Endothelial cell of umbilical vein (primary cell): ENCODE results near the gene KRT81. TPM values are rescaled to one million over a fixed set of nuclear protein-coding genes. Genes with fewer than 3 reads are reported as not detected.

Source experiments
- BruUV-seq: library from RNA; stranded (reverse); fragments of 400-500 nt; replicated peaks from 2 replicates; lab custom pipeline; 2021; lab: Mats Ljungman, UMichigan
- CTCF ChIA-PET: fragments of 300-600, 350-600 bp; sonication (Branson Sonifier 250); formaldehyde crosslinking; loops from one replicate; lab custom pipeline; 2021; ENCODE audit warnings: antibody characterized with exemption, inconsistent platforms; lab: Charles Lee
- POLR2A ChIA-PET: fragments of 300-600, 350-600 bp; sonication (Branson Sonifier 250); formaldehyde crosslinking; loops from one replicate; lab custom pipeline; 2021; ENCODE audit warnings: antibody characterized with exemption, inconsistent platforms; lab: Charles Lee
- DNase-seq: peaks from one replicate; pipeline ENCODE4 v3.0.0-alpha.2; 2011; ENCODE audit warnings: low read depth, low spot score
- FAIRE-seq: peaks from 2 replicates; lab custom pipeline; 2011; peaks lifted over from hg19 to GRCh38; lab: Jason Lieb, UNC
- H2AFZ ChIP-seq: 2 replicates; pipeline ENCODE4 v1.6.0; 2012; ENCODE audit warnings: low read depth, low read length, control low read depth, inconsistent platforms
- H3K27ac ChIP-seq: 2 replicates; pipeline ENCODE4 v1.5.1; 2011; ENCODE audit warnings: low read depth, mild to moderate bottlenecking, control low read depth, low read length, moderate library complexity; ENCODE audit not compliant: insufficient read depth
- H3K27me3 ChIP-seq, 2 experiments: 2 replicates each; pipeline versions ENCODE4 v1.6.0 to v1.6.1; 2011; ENCODE audit warnings: low read length in 2 of 2, mixed read lengths in 1 of 2; ENCODE audit not compliant: control insufficient read depth in 2 of 2, insufficient read depth in 2 of 2
- H3K36me3 ChIP-seq, 2 experiments: 2 replicates in 1 of 2; 3 replicates in 1 of 2; pipeline ENCODE4 v1.5.1; 2011; ENCODE audit warnings: low read length in 2 of 2, mild to moderate bottlenecking in 1 of 2, moderate library complexity in 1 of 2; ENCODE audit not compliant: control insufficient read depth in 2 of 2, insufficient read depth in 2 of 2; ENCODE audit errors: extremely low read depth in 1 of 2
- H3K4me1 ChIP-seq: 3 replicates; pipeline ENCODE4 v1.5.1; 2011; ENCODE audit warnings: mild to moderate bottlenecking, low read length; ENCODE audit not compliant: control insufficient read depth, insufficient read depth; ENCODE audit errors: extremely low read depth
- H3K4me2 ChIP-seq: 2 replicates; pipeline ENCODE4 v1.6.1; 2011; ENCODE audit warnings: low read length, control low read depth, mixed read lengths; ENCODE audit not compliant: insufficient read depth
- H3K4me3 ChIP-seq, 3 experiments: fragments of 200-600 bp in 1 of 3; sonication (generic), shearing (Covaris generic) in 1 of 3; replicated peaks in 1 of 3; 2 replicates each; pipeline ENCODE4 v1.5.1; 2011 to 2016; ENCODE audit warnings: control low read depth in 3 of 3, low read length in 3 of 3, mild to moderate bottlenecking in 2 of 3, inconsistent platforms in 1 of 3, low read depth in 1 of 3, moderate library complexity in 1 of 3; ENCODE audit not compliant: insufficient read depth in 1 of 3
- H3K79me2 ChIP-seq: 2 replicates; pipeline ENCODE4 v1.6.0; 2012; ENCODE audit warnings: low read length, inconsistent platforms; ENCODE audit not compliant: control insufficient read depth, insufficient read depth
- H3K9ac ChIP-seq: replicated peaks from 2 replicates; pipeline ENCODE3; 2011; ENCODE audit warnings: low read length, control low read depth; ENCODE audit not compliant: insufficient read depth; ENCODE audit errors: extremely low read depth
- H3K9me1 ChIP-seq: replicated peaks from 3 replicates; pipeline ENCODE4 v1.6.0; 2011; ENCODE audit warnings: mild to moderate bottlenecking, low read length; ENCODE audit not compliant: control insufficient read depth, insufficient read depth; ENCODE audit errors: extremely low read depth
- H3K9me3 ChIP-seq: replicated peaks from 2 replicates; pipeline ENCODE4 v1.5.1; 2012; ENCODE audit warnings: low read length, inconsistent platforms; ENCODE audit not compliant: control insufficient read depth, insufficient read depth
- H4K20me1 ChIP-seq: replicated peaks from 2 replicates; pipeline ENCODE3; 2011; ENCODE audit warnings: mild to moderate bottlenecking, low read length; ENCODE audit not compliant: control insufficient read depth, insufficient read depth; ENCODE audit errors: extremely low read depth
- EZH2 ChIP-seq: IDR thresholded peaks from 2 replicates; pipeline ENCODE4 v1.6.1; 2012; ENCODE audit warnings: borderline replicate concordance, low read depth, mild to moderate bottlenecking, moderate library complexity, low read length, inconsistent platforms; ENCODE audit not compliant: severe bottlenecking
- FOS ChIP-seq: IDR thresholded peaks from 2 replicates; pipeline ENCODE4 v1.6.1; 2011; ENCODE audit warnings: mild to moderate bottlenecking, low read length, moderate library complexity, borderline replicate concordance; ENCODE audit not compliant: insufficient read depth
- GATA2 ChIP-seq: IDR thresholded peaks from 2 replicates; pipeline ENCODE4 v1.7.0; 2011; ENCODE audit warnings: low read depth, mild to moderate bottlenecking, moderate library complexity, mixed read lengths, low read length; ENCODE audit not compliant: insufficient read length, insufficient read depth
- JUN ChIP-seq: IDR thresholded peaks from 2 replicates; pipeline ENCODE4 v1.6.1; 2011; ENCODE audit warnings: borderline replicate concordance, low read depth; ENCODE audit not compliant: insufficient read length, insufficient read depth
- MYC ChIP-seq: IDR thresholded peaks from one replicate; pipeline ENCODE4 v1.6.1; 2011; ENCODE audit warnings: mild to moderate bottlenecking, low read depth, low read length
- POLR2A ChIP-seq: IDR thresholded peaks from 2 replicates; pipeline ENCODE4 v1.6.1; 2012; ENCODE audit warnings: low read depth, mild to moderate bottlenecking, control low read depth, low read length
- POLR2AphosphoS5 ChIP-seq: IDR thresholded peaks from 2 replicates; pipeline ENCODE4 v1.6.1; 2012; ENCODE audit warnings: low read depth, mild to moderate bottlenecking, control low read depth, low read length, moderate library complexity; ENCODE audit not compliant: insufficient read depth
- dilution Hi-C: fragments of 300-500 bp; cut with MboI; formaldehyde crosslinking; loops from one replicate; pipeline ENCODE4 v1.15.0; 2019; ENCODE audit warnings: low sequenced_read_pairs; ENCODE audit not compliant: extremely low pct_ligation_motif_present
- intact Hi-C: fragments of 100-400 bp; cut with micrococcal nuclease; formaldehyde crosslinking; loops from one replicate; pipeline ENCODE4 v1.10.0; 2022
- polyA plus RNA-seq, 4 experiments: library from polyadenylated mRNA; depleted of rRNA in 3 of 4; stranded (reverse) in 3 of 4; unstranded in 1 of 4; fragments of >200 nt; gene quantifications; 2 replicates each; pipeline versions ENCODE4 v1.2.1 to v1.2.3, GENCODE V29; 2011 to 2012; ENCODE audit warnings: missing spikeins in 1 of 4
- total RNA-seq: library from RNA; stranded (reverse); gene quantifications from 2 replicates; pipeline ENCODE4 v1.2.3, GENCODE V29; 2021
- TF ChIP-seq, protein P1 (sequence below): IDR thresholded peaks from 2 replicates; pipeline ENCODE4 v1.6.1; 2011; ENCODE audit not compliant: insufficient read depth, insufficient read length
- TF ChIP-seq, protein P2 (sequence below), 2 donors: IDR thresholded peaks; 1 replicate in 1 of 2; 2 replicates in 1 of 2; pipeline ENCODE4 v1.5.1; 2011; ENCODE audit warnings: low read length in 2 of 2, mild to moderate bottlenecking in 2 of 2, moderate library complexity in 2 of 2, control low read depth in 1 of 2, inconsistent platforms in 1 of 2, low read depth in 1 of 2; ENCODE audit not compliant: insufficient read depth in 1 of 2; ENCODE audit errors: extremely low read depth in 1 of 2

KRT81 gene
- total and polyA plus RNA-seq, 2 donors (not counting 3 experiments of a cell fraction or from before 2014, with no cell fraction given): not detected

DNA sequence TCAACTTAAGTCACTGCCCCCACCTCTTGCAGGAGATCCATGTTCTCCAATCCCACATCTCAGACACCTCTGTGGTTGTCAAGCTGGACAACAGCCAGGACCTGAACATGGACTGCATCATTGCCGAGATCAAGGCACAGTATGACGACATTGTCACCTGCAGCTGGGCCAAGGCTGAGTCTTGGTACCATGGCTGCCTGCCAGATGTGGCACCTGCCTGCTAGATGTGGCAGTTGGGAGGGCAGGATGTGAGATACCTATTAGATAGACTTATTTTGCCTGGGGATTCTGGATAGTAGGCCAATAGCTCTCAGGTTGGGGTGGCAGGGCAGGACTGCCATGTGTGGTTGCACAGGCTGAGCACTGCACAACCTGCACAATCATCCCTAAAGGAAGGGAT lies 24.8 kb downstream of the KRT81 start:
- dilution Hi-C loops (no loop called here), intact Hi-C loops (no loop called here)
- POLR2A ChIA-PET: interaction anchor here (0.5 kb wide), 1 partner anchor 20 kb away, joined by 3 read pairs; no protein-coding TSS in a partner anchor
- Histone ChIP-seq H3K9me1 (no peaks in the 10 kb centered on the region), H3K4me1 (no peaks in the 10 kb centered on the region), H3K4me2 (no peak overlapping the region), H3K27me3 (peaks cover 12 to 26% of the 10 kb centered on the region in 2 experiments), H3K79me2 (no peaks in the 10 kb centered on the region), H3K36me3 (no peaks in the 10 kb centered on the region), H3K9me3 (no peaks in the 10 kb centered on the region), H3K27ac (no peak overlapping the region), H4K20me1 (no peaks in the 10 kb centered on the region), H3K9ac (no peak overlapping the region), H3K4me3 (no peak overlapping the region), H2AFZ (no peak overlapping the region)
- TF ChIP-seq GATA2 (no peak), FOS (no peak), JUN (no peak), EZH2 (no peak), POLR2A (no peak), POLR2AphosphoS5 (no peak), MYC (no peak)
- TF ChIP-seq, protein P1, sequence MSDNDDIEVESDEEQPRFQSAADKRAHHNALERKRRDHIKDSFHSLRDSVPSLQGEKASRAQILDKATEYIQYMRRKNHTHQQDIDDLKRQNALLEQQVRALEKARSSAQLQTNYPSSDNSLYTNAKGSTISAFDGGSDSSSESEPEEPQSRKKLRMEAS: no peak
- TF ChIP-seq, protein P2, sequence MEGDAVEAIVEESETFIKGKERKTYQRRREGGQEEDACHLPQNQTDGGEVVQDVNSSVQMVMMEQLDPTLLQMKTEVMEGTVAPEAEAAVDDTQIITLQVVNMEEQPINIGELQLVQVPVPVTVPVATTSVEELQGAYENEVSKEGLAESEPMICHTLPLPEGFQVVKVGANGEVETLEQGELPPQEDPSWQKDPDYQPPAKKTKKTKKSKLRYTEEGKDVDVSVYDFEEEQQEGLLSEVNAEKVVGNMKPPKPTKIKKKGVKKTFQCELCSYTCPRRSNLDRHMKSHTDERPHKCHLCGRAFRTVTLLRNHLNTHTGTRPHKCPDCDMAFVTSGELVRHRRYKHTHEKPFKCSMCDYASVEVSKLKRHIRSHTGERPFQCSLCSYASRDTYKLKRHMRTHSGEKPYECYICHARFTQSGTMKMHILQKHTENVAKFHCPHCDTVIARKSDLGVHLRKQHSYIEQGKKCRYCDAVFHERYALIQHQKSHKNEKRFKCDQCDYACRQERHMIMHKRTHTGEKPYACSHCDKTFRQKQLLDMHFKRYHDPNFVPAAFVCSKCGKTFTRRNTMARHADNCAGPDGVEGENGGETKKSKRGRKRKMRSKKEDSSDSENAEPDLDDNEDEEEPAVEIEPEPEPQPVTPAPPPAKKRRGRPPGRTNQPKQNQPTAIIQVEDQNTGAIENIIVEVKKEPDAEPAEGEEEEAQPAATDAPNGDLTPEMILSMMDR (IDR thresholded peaks at IDR 0.05; ENCODE audit: extremely low read depth in 1 of 2, insufficient read depth in 1 of 2, low read depth in 1 of 2, low read length in 2 of 2): no peak
- DNase-seq (no peak), FAIRE-seq (no peak)
- BruUV-seq: no TSS peak
- CTCF ChIA-PET: interaction anchor here (0.7 to 4.0 kb wide), 4 partner anchors 14 to 241 kb away, joined by 3 to 28 read pairs (median 3); no protein-coding TSS in a partner anchor
